HL-60 (cell line): ENCODE data around the gene MCHR1.

Experiments used
- DNase-seq, 2 experiments: peaks; one replicate each; pipeline ENCODE4 v3.0.0-alpha.2; 2010 to 2020; ENCODE audit warnings: low read depth in 1 of 2, low spot score in 1 of 2
- H3K27ac ChIP-seq: fragments of 250-450 bp; sonication (Bioruptor Pico); replicated peaks from 2 replicates; pipeline ENCODE4 v1.5.1; 2020; ENCODE audit warnings: mild to moderate bottlenecking, moderate library complexity
- H3K27me3 ChIP-seq: fragments of 250-450 bp; sonication (Bioruptor Pico); 2 replicates; pipeline ENCODE4 v1.5.1; 2021; ENCODE audit warnings: mild to moderate bottlenecking, moderate library complexity; ENCODE audit not compliant: insufficient read depth, poor library complexity, severe bottlenecking
- H3K4me3 ChIP-seq: replicated peaks from 2 replicates; pipeline ENCODE4 v1.5.1; 2011; ENCODE audit warnings: mild to moderate bottlenecking, control low read depth, low read length; ENCODE audit not compliant: insufficient read depth
- GABPA ChIP-seq: IDR thresholded peaks from 2 replicates; pipeline ENCODE4 v1.6.1; 2012; ENCODE audit warnings: low read depth
- POLR2AphosphoS5 ChIP-seq: IDR thresholded peaks from 2 replicates; pipeline ENCODE4 v1.6.1; 2012; ENCODE audit warnings: low read depth
- SPI1 ChIP-seq: IDR thresholded peaks from 2 replicates; pipeline ENCODE4 v1.6.1; 2012; ENCODE audit warnings: low read depth, mild to moderate bottlenecking, borderline replicate concordance
- TF ChIP-seq, protein P1 (sequence below): IDR thresholded peaks from one replicate; pipeline ENCODE4 v1.5.1; 2011; ENCODE audit warnings: low read length, control low read depth, inconsistent platforms; ENCODE audit not compliant: insufficient read depth
- TF ChIP-seq, protein P2 (sequence below): IDR thresholded peaks from 2 replicates; pipeline ENCODE4 v1.6.1; 2012; ENCODE audit warnings: low read depth; ENCODE audit not compliant: insufficient replicate concordance

Gene MCHR1

DNA sequence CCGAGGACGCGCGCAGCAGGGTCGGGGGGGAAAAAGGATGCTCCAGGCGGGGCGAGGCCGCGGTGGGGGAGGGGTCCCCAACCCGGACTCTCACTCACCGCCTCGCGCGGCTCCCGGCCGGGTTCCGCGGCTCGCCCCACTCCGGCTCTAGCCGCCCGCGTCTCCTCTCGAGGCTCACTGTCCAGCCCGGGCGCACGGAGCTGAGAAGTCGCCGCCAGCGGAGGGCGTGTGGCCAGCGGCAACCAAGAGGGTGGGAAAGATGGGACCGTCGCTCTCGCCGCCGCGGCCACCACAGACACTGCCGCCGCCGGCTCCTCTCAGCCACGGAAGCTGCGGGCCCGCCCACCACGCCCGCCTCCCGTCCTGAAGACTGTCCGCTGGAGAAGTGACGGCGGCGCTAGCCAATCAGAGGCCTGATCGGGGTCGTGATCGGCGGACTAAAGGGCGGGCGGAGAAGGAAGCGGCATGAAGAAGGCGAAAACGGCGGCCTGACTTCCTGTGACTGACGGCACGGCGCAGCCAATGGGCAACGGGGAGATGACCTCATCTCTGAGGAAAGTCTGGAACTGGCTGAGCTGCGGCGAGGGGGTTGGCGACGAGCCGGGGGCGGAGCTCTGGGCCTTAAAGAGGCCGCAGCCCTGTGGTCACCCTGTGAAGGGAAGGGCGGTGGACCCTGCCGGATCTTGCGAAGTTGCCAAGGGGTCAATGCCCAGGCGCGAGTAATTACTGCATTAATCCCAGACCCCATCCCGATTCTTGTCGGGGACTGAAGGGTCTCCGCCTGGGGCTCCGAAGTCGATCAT lies 42.7 kb upstream of the MCHR1 start, which contains the start of gene MRTFA:
MRTFA (minus strand) TSS at position 340 of the 803 bp plus-strand sequence.
- peak; percentile 99 to 100 for DNase-seq
- TF ChIP-seq GABPA (peak; percentile 60; the same call in 1 of the 2 replicates), POLR2AphosphoS5 (peak; percentile 78; the same call in 1 of the 2 replicates), SPI1 (0 out of 2 replicates have a peak, but pooled peaks have one; percentile 40)
- TF ChIP-seq, protein P1, sequence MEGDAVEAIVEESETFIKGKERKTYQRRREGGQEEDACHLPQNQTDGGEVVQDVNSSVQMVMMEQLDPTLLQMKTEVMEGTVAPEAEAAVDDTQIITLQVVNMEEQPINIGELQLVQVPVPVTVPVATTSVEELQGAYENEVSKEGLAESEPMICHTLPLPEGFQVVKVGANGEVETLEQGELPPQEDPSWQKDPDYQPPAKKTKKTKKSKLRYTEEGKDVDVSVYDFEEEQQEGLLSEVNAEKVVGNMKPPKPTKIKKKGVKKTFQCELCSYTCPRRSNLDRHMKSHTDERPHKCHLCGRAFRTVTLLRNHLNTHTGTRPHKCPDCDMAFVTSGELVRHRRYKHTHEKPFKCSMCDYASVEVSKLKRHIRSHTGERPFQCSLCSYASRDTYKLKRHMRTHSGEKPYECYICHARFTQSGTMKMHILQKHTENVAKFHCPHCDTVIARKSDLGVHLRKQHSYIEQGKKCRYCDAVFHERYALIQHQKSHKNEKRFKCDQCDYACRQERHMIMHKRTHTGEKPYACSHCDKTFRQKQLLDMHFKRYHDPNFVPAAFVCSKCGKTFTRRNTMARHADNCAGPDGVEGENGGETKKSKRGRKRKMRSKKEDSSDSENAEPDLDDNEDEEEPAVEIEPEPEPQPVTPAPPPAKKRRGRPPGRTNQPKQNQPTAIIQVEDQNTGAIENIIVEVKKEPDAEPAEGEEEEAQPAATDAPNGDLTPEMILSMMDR: no peak
- Histone ChIP-seq H3K27ac (peak within 1 kb of the TSS; percentile 93), H3K4me3 (peak within 1 kb of the TSS; percentile 95), H3K27me3 (no peaks in the 10 kb centered on the region)

DNA sequence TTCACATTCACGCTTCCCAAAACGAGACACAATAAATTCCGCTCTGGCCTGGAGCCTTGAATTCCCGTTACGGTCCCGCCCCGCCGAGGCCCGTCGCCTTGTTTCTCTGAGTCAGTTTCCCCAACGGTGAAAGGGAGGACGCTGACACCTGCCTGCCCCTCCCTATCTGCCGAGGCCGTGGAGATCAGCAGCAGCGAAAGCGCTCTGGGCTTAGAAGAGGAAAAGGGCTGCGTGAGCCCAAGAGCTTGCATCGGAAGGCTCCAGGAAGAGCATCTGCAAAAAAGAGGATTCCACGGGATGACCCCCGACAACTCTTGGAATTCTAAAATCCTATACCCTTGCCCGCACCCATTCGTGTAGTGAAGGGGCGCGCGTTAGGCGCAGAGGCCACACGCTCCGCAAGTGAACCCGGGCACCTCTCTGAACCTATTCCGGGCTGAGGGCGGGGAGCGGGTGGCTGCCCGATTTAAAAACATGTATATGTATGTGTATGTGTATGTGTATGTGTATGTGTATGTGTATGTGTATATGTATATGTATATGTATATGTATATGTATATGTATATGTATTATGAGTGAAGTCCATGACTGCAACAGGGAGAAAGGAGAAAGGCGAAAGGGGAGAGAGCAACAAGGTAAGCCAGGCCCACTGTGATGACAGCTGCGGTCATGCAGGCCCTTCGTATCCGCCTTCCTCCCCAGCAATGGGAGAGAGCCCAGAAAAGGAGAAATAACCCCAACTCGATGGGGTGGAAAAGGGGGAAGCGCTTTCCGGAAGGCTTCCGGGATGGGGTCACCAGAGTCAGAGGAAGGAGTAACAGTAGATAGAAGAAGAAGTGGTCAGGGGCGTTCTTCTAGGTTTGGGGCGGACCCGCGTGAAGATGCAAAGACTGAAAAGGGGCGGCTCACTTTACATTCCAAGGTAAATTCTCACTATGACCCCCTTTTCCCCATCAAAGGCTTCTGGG lies 41.8 kb upstream of the MCHR1 start:
- TF ChIP-seq, protein P2, sequence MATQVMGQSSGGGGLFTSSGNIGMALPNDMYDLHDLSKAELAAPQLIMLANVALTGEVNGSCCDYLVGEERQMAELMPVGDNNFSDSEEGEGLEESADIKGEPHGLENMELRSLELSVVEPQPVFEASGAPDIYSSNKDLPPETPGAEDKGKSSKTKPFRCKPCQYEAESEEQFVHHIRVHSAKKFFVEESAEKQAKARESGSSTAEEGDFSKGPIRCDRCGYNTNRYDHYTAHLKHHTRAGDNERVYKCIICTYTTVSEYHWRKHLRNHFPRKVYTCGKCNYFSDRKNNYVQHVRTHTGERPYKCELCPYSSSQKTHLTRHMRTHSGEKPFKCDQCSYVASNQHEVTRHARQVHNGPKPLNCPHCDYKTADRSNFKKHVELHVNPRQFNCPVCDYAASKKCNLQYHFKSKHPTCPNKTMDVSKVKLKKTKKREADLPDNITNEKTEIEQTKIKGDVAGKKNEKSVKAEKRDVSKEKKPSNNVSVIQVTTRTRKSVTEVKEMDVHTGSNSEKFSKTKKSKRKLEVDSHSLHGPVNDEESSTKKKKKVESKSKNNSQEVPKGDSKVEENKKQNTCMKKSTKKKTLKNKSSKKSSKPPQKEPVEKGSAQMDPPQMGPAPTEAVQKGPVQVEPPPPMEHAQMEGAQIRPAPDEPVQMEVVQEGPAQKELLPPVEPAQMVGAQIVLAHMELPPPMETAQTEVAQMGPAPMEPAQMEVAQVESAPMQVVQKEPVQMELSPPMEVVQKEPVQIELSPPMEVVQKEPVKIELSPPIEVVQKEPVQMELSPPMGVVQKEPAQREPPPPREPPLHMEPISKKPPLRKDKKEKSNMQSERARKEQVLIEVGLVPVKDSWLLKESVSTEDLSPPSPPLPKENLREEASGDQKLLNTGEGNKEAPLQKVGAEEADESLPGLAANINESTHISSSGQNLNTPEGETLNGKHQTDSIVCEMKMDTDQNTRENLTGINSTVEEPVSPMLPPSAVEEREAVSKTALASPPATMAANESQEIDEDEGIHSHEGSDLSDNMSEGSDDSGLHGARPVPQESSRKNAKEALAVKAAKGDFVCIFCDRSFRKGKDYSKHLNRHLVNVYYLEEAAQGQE: no peak
- TF ChIP-seq POLR2AphosphoS5 (peak; percentile 60), SPI1 (peak; percentile 91), GABPA (peak; percentile 81)
- H3K27me3 ChIP-seq: no peaks in the 10 kb centered on the region
- peak in 1 of 2 experiments; percentile 94 for DNase-seq
- H3K27ac ChIP-seq: peak overlapping the region; percentile 93
- peak overlapping the region; percentile 71 for H3K4me3 ChIP-seq

DNA sequence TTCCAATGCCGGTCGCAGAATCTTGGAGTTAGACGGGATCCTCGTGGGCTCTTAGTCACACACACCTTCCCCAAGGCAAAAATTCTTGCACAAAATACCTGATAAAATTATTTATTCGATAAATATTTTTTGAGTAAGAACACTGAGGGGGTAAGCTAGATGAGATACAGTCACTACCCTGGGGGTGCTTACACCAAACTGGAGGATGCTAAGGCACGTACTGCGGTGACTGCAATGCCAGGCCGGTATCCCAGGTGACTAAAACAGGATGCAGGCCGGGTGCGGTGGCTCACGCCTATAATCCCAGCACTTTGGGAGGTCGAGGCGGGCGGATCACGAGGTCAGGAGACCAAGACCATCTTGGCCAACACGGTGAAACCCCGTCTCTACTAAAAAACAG lies 41.0 kb upstream of the MCHR1 start:
- Histone ChIP-seq H3K4me3 (peak overlapping the region; percentile 71), H3K27me3 (no peaks in the 10 kb centered on the region), H3K27ac (peak overlapping the region; percentile 93)
- TF ChIP-seq, protein P2: no peak
- no peak for TF ChIP-seq SPI1
- TF ChIP-seq, protein P1: no peak
- no peak for TF ChIP-seq POLR2AphosphoS5
- no peak for TF ChIP-seq GABPA
- DNase-seq: no peak
